DND-41 (cell line): ENCODE data around the gene OBI1.
A peak's percentile ranks its signal among the peaks of the same experiment; 100 is the strongest.

Experiments
- ATAC-seq: fragments of 200-7000 bp; cut with Tn5 transposase; 3 replicates; pipeline ENCODE4 v1.9.1; 2021; ENCODE audit warnings: low read depth; ENCODE audit not compliant: insufficient read depth
- DNase-seq: peaks from one replicate; pipeline ENCODE4 v3.0.0-alpha.2; 2020
- H2AFZ ChIP-seq: 2 replicates; pipeline ENCODE4 v1.6.0; 2012; ENCODE audit warnings: low read depth, low read length
- H3K27ac ChIP-seq: 2 replicates; pipeline ENCODE4 v1.5.1; 2012; ENCODE audit warnings: low read length, inconsistent platforms
- H3K27me3 ChIP-seq: fragments of 200-600 bp; sonication (generic); 2 replicates; pipeline ENCODE4 v1.6.0; 2012; ENCODE audit warnings: low read length, mild to moderate bottlenecking, inconsistent platforms; ENCODE audit not compliant: insufficient read depth, poor library complexity
- H3K36me3 ChIP-seq: 2 replicates; pipeline ENCODE4 v1.5.1; 2012; ENCODE audit warnings: low read length, inconsistent platforms; ENCODE audit not compliant: insufficient read depth
- H3K4me1 ChIP-seq: 2 replicates; pipeline ENCODE4 v1.5.1; 2012; ENCODE audit warnings: mild to moderate bottlenecking, low read length; ENCODE audit not compliant: insufficient read depth
- H3K4me2 ChIP-seq: 2 replicates; pipeline ENCODE4 v1.6.0; 2012; ENCODE audit warnings: mild to moderate bottlenecking, moderate library complexity, low read length, inconsistent platforms; ENCODE audit not compliant: insufficient read depth
- H3K4me3 ChIP-seq, 2 experiments: fragments of 200-600 bp in 1 of 2; shearing (Covaris generic) in 1 of 2; 2 replicates each; pipeline ENCODE4 v1.5.1; 2012 to 2016; ENCODE audit warnings: inconsistent platforms in 2 of 2, low read length in 2 of 2, mild to moderate bottlenecking in 2 of 2, low read depth in 1 of 2, moderate library complexity in 1 of 2
- H3K79me2 ChIP-seq: 2 replicates; pipeline ENCODE4 v1.6.0; 2012; ENCODE audit warnings: low read length, inconsistent platforms; ENCODE audit not compliant: insufficient read depth
- H3K9ac ChIP-seq: 2 replicates; pipeline ENCODE4 v1.6.0; 2012; ENCODE audit warnings: low read depth, mild to moderate bottlenecking, inconsistent platforms, low read length, moderate library complexity
- H3K9me3 ChIP-seq: 2 replicates; pipeline ENCODE4 v1.5.1; 2012; ENCODE audit warnings: low read length, moderate library complexity, mild to moderate bottlenecking, inconsistent platforms; ENCODE audit not compliant: insufficient read depth, severe bottlenecking
- H4K20me1 ChIP-seq: 2 replicates; pipeline ENCODE4 v1.6.0; 2012; ENCODE audit warnings: low read length; ENCODE audit not compliant: insufficient read depth
- EZH2 ChIP-seq: IDR thresholded peaks from 3 replicates; pipeline ENCODE4 v1.6.1; 2012; ENCODE audit warnings: borderline replicate concordance, low read depth, mild to moderate bottlenecking, moderate library complexity, low read length, inconsistent platforms; ENCODE audit not compliant: severe bottlenecking
- TF ChIP-seq, protein P1 (sequence below): IDR thresholded peaks from 2 replicates; pipeline ENCODE4 v1.5.1; 2012; ENCODE audit warnings: borderline replicate concordance, low read length, moderate library complexity, mild to moderate bottlenecking; ENCODE audit not compliant: poor library complexity, severe bottlenecking; ENCODE audit errors: extremely low read depth

OBI1 gene

DNA sequence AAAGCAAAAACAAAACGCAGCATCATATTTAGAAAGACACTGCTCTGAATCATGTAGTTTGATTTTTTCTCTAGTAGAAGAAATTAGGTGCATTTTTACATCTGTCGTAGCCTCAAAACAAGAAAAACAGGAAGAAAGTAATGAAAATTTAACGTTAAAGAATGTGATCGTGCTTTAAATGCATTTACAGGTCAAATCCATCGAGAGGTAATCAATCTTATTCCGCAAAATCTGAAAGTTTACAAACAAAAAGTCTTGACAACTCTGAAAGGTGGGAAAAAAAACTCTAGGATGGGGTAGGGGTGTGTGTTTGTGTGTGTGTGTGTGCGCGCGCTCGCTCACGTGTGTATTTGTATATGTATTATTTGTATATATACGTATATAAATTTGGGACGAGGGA, 65.8 kb downstream of the OBI1 start:
- no peak for DNase-seq
- Histone ChIP-seq H3K4me3 (no peak overlapping the region), H3K27ac (no peak overlapping the region), H3K27me3 (peaks cover 24% of the 10 kb centered on the region), H3K79me2 (no peaks in the 10 kb centered on the region), H2AFZ (no peak overlapping the region), H4K20me1 (peaks cover 2% of the 10 kb centered on the region; the same call in 1 of the 2 replicates), H3K9me3 (no peaks in the 10 kb centered on the region), H3K4me1 (no peaks in the 10 kb centered on the region), H3K36me3 (no peaks in the 10 kb centered on the region), H3K4me2 (no peak overlapping the region), H3K9ac (no peak overlapping the region)
- TF ChIP-seq, protein P1, sequence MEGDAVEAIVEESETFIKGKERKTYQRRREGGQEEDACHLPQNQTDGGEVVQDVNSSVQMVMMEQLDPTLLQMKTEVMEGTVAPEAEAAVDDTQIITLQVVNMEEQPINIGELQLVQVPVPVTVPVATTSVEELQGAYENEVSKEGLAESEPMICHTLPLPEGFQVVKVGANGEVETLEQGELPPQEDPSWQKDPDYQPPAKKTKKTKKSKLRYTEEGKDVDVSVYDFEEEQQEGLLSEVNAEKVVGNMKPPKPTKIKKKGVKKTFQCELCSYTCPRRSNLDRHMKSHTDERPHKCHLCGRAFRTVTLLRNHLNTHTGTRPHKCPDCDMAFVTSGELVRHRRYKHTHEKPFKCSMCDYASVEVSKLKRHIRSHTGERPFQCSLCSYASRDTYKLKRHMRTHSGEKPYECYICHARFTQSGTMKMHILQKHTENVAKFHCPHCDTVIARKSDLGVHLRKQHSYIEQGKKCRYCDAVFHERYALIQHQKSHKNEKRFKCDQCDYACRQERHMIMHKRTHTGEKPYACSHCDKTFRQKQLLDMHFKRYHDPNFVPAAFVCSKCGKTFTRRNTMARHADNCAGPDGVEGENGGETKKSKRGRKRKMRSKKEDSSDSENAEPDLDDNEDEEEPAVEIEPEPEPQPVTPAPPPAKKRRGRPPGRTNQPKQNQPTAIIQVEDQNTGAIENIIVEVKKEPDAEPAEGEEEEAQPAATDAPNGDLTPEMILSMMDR = no peak
- no peak for TF ChIP-seq EZH2
- ATAC-seq = no peak

DNA sequence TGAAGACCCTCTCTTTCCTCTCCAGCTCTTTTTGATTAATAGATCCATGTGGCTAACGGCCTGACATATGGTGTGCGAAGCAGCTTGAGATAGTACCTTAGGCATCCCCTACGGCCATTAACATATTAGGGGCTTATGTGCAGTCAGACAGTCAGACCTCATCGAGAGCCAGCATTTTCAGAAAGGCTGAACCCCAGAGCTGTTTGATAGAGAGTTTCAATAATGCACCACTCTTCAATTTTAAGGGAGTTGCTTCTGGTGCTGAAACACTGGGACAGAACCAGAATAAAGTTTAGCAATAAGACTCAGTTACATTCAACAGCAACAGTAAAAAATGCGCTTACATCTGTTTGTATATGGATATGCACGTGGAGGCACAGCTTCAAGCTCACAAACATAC, 66.4 kb downstream of the OBI1 start:
- H3K36me3 ChIP-seq = no peaks in the 10 kb centered on the region
- H3K9ac ChIP-seq = no peak overlapping the region
- H3K4me3 ChIP-seq = no peak overlapping the region
- no peaks in the 10 kb centered on the region for H3K4me1 ChIP-seq
- H4K20me1 ChIP-seq = peaks cover 2% of the 10 kb centered on the region; the same call in 1 of the 2 replicates
- H3K27ac ChIP-seq = no peak overlapping the region
- peaks cover 24% of the 10 kb centered on the region for H3K27me3 ChIP-seq
- no peaks in the 10 kb centered on the region for H3K9me3 ChIP-seq
- TF ChIP-seq, protein P1 = no peak
- TF ChIP-seq EZH2 = no peak
- H2AFZ ChIP-seq = no peak overlapping the region
- ATAC-seq = no peak
- DNase-seq = no peak
- no peak overlapping the region for H3K4me2 ChIP-seq
- H3K79me2 ChIP-seq = no peaks in the 10 kb centered on the region

DNA sequence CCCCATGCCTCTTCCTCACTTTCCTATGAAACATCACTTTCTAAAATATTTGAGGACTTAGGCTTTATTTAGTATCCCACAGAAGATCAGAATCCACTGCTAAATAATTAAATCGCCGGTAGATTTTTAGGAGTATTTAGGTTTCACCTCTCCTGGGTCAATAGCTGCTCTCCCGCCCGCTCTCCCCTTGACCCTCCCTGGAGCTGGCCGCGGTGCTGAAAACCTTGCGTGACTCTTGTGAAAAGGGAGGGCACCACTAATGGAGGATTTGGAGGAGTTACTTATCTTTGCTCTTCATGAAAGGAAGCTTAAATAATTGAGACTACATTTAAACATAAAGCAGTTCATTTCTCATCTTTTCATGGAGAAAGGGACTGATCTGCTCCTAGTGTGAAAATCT, 69.7 kb downstream of the OBI1 start:
- no peaks in the 10 kb centered on the region for H3K36me3 ChIP-seq
- TF ChIP-seq, protein P1 = no peak
- no peak for TF ChIP-seq EZH2
- H4K20me1 ChIP-seq = peaks cover 2% of the 10 kb centered on the region; the same call in 1 of the 2 replicates
- ATAC-seq (peak; percentile 42; the same call in 1 of the 3 replicates), DNase-seq (peak; percentile 33)
- no peak overlapping the region for H3K4me3 ChIP-seq
- H3K4me1 ChIP-seq = no peaks in the 10 kb centered on the region
- no peak overlapping the region for H3K4me2 ChIP-seq
- no peak overlapping the region for H3K9ac ChIP-seq
- H3K79me2 ChIP-seq = no peaks in the 10 kb centered on the region
- no peak overlapping the region for H3K27ac ChIP-seq
- no peaks in the 10 kb centered on the region for H3K9me3 ChIP-seq
- peaks cover 15% of the 10 kb centered on the region for H3K27me3 ChIP-seq
- H2AFZ ChIP-seq = no peak overlapping the region

DNA sequence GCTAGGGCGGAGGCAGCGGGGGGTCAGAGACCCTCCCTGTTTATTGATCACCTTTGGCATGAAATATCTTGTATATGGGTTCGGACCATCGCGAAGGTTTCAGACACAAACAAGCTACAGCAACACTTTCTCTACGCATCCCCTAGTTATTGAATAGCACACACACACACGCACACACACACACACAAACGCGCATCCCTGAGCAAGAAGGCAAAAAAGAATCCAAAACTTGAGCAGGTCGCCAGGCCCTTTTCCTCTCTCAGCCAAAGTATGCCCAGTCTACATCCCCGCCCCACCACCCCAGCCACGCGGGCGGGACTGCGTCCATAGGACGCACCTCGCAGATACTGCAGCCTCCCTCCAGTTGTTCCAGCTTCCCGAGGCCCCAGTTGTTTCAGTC, 71.6 kb downstream of the OBI1 start:
- no peak overlapping the region for H3K9ac ChIP-seq
- no peaks in the 10 kb centered on the region for H3K36me3 ChIP-seq
- H2AFZ ChIP-seq = no peak overlapping the region
- no peak for TF ChIP-seq EZH2
- TF ChIP-seq, protein P1 = no peak
- H4K20me1 ChIP-seq = no peaks in the 10 kb centered on the region
- no peaks in the 10 kb centered on the region for H3K4me1 ChIP-seq
- H3K27ac ChIP-seq = no peak overlapping the region
- no peaks in the 10 kb centered on the region for H3K9me3 ChIP-seq
- H3K4me2 ChIP-seq = no peak overlapping the region
- no peak overlapping the region for H3K4me3 ChIP-seq
- peaks cover 9% of the 10 kb centered on the region for H3K27me3 ChIP-seq
- ATAC-seq (no peak), DNase-seq (no peak)
- no peaks in the 10 kb centered on the region for H3K79me2 ChIP-seq
